Naive thymus-derived CD4-positive, alpha-beta T cell (primary cell): ENCODE data around the gene MRPL4. TPM values are rescaled to one million over a fixed set of nuclear protein-coding genes. Genes with fewer than 3 reads are reported as not detected.

Source experiments
- ATAC-seq: fragments of 150-1000 bp; cut with Tn5 transposase; 2 replicates; pipeline ENCODE4 v1.10.0; 2021; ENCODE audit warnings: mild to moderate bottlenecking, moderate library complexity
- CTCF ChIA-PET: fragments of 350-600 bp; sonication (Branson Sonifier 250); formaldehyde crosslinking; loops from one replicate; lab custom pipeline; 2021; ENCODE audit warnings: antibody characterized with exemption; lab: Charles Lee
- POLR2A ChIA-PET: fragments of 350-600 bp; sonication (Branson Sonifier 250); formaldehyde crosslinking; loops from one replicate; lab custom pipeline; 2021; ENCODE audit warnings: antibody characterized with exemption, inconsistent platforms; lab: Charles Lee
- DNase-seq, 9 donors: peaks; one replicate each; pipeline versions ENCODE4 v3.0.0 to v3.0.0-alpha.2; 2020 to 2022; ENCODE audit warnings: mixed read lengths in 1 of 9
- H3K27ac ChIP-seq: one replicate; pipeline ENCODE4 v1.7.0; 2013; ENCODE audit warnings: mild to moderate bottlenecking, low read depth, low read length, moderate library complexity
- H3K27me3 ChIP-seq, 2 donors: one replicate each; pipeline ENCODE4 v1.7.0; 2013; ENCODE audit warnings: low read length in 2 of 2, mild to moderate bottlenecking in 2 of 2, moderate library complexity in 2 of 2; ENCODE audit not compliant: control insufficient read depth in 2 of 2, insufficient read depth in 2 of 2
- H3K36me3 ChIP-seq, 3 experiments: 1 replicate in 2 of 3; 2 replicates in 1 of 3; pipeline ENCODE4 v1.7.0; 2013; ENCODE audit warnings: low read length in 3 of 3, mild to moderate bottlenecking in 3 of 3, moderate library complexity in 1 of 3; ENCODE audit not compliant: insufficient read depth in 3 of 3, control insufficient read depth in 2 of 3
- H3K4me1 ChIP-seq, 2 donors: one replicate each; pipeline ENCODE4 v1.7.0; 2013; ENCODE audit warnings: low read length in 2 of 2, mild to moderate bottlenecking in 2 of 2, moderate library complexity in 1 of 2; ENCODE audit not compliant: control insufficient read depth in 2 of 2, insufficient read depth in 2 of 2
- H3K4me3 ChIP-seq: 2 replicates; pipeline ENCODE4 v1.7.0; 2013; ENCODE audit warnings: mild to moderate bottlenecking, low read length
- H3K9me3 ChIP-seq, 3 experiments: 1 replicate in 2 of 3; 2 replicates in 1 of 3; pipeline ENCODE4 v1.7.0; 2013; ENCODE audit warnings: low read length in 3 of 3; ENCODE audit not compliant: control insufficient read depth in 2 of 3
- H3K27ac Mint-ChIP-seq, 9 donors: one replicate each; pipeline ENCODE4 v1.8.0; 2020 to 2022; ENCODE audit warnings: mixed read lengths in 9 of 9, mild to moderate bottlenecking in 8 of 9, moderate library complexity in 5 of 9, inconsistent platforms in 2 of 9
- H3K27me3 Mint-ChIP-seq, 5 donors: one replicate each; pipeline ENCODE4 v1.8.0; 2021 to 2022; ENCODE audit warnings: mixed read lengths in 5 of 5, mild to moderate bottlenecking in 1 of 5
- H3K36me3 Mint-ChIP-seq, 5 donors: one replicate each; pipeline ENCODE4 v1.8.0; 2020 to 2022; ENCODE audit warnings: mixed read lengths in 5 of 5, mild to moderate bottlenecking in 3 of 5, inconsistent platforms in 1 of 5
- H3K4me1 Mint-ChIP-seq, 7 donors: one replicate each; pipeline ENCODE4 v1.8.0; 2020 to 2022; ENCODE audit warnings: mixed read lengths in 7 of 7, mild to moderate bottlenecking in 3 of 7, inconsistent platforms in 1 of 7
- H3K4me3 Mint-ChIP-seq, 10 donors: one replicate each; pipeline ENCODE4 v1.8.0; 2020 to 2022; ENCODE audit warnings: mild to moderate bottlenecking in 10 of 10, mixed read lengths in 10 of 10, moderate library complexity in 6 of 10, inconsistent platforms in 2 of 10
- H3K9me3 Mint-ChIP-seq, 11 donors: one replicate each; pipeline ENCODE4 v1.8.0; 2020 to 2022; ENCODE audit warnings: mixed read lengths in 11 of 11, mild to moderate bottlenecking in 4 of 11, inconsistent platforms in 1 of 11, moderate library complexity in 1 of 11
- intact Hi-C, 2 donors: fragments of 100-400 bp; cut with micrococcal nuclease; formaldehyde crosslinking; loops; one replicate each; pipeline ENCODE4 v1.15.1; 2023
- polyA plus RNA-seq, 2 donors: library from polyadenylated mRNA; unstranded; fragments of 300-500 nt; fragmentation: Illumina TruSeq; gene quantifications; one replicate each; pipeline ENCODE4 v1.2.3, GENCODE V29; 2021
- total RNA-seq, 6 experiments: library from RNA in 5 of 6; stranded (reverse) in 5 of 6; gene quantifications; 1 replicate in 5 of 6; 2 replicates in 1 of 6; pipeline ENCODE4 v1.2.3 and lab custom pipeline; 2021 to 2026

The MRPL4 gene
- 10 to 100 TPM; 36.8 to 70.5 (median 43.0) TPM for total RNA-seq
- polyA plus RNA-seq: 10 to 100 TPM; 24.9 to 34.1 TPM
- total RNA-seq (lab: John Stamatoyannopoulos, UW): 18.2 reads per million, percentile 48 among the genes with 10 or more reads in this experiment

DNA sequence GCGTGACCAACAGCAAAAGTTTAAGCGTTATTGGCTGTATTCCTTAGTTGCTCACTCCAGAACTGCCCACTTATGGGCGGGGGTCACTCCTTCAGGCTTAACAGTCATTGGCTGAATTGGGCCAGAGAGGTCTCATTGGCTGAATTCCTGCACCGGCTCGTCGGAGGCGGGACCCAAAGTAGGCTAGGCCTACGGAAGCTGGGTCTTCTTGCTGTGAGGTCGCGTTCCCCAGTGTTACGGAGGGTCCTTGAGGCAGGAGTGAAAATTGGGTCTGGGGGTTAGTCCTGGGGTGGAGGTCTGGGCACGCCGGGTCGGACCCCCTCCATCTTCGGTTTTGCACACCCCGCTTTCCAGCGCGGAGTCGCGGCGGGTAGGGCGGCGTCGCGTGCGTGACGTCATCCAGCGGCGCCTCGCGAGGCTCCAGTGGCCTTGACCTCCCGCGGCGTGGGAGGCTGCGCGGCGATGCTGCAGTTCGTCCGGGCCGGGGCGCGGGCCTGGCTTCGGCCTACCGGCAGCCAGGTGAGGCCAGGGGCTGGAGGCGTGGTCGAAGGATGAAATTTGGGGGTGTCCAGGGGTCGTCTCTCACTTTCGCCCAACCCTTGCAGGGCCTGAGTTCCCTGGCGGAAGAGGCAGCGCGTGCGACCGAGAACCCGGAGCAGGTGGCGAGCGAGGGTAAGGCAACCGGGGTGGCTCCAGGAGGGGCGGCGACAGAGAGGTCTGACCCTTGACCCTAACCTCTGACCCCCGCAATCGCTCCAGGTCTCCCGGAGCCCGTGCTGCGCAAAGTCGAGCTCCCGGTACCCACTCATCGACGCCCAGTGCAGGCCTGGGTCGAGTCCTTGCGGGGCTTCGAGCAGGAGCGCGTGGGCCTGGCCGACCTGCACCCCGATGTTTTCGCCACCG, at the start of gene MRPL4:
TSS of gene MRPL4 (plus strand) at position 423 of the 903 bp plus-strand sequence. CDS start at position 463, 40 bp downstream.
- Mint-ChIP-seq H3K36me3 (peaks cover 7 to 26% (median 16%) of the 10 kb centered on the region in 5 donors), H3K9me3 (peaks cover 0 to 5% (median 0%) of the 10 kb centered on the region in 11 donors), H3K27me3 (no peaks in the 10 kb centered on the region), H3K27ac (peak within 1 kb of the TSS; percentile 92 to 99 (median 97)), H3K4me3 (peak within 1 kb of the TSS; percentile 93 to 100 (median 98)), H3K4me1 (peaks cover 6 to 33% (median 24%) of the 10 kb centered on the region in 7 donors)
- intact Hi-C loops: loop anchor here (1.0 to 10.0 kb wide), 13 partner anchors 35 to 619 kb away; partner anchors contain the start of genes DNMT1 (in 2 of the 2), CARM1 (in 1 of the 2), DNM2 (in 1 of the 2) and EIF3G (in 1 of the 2)
- ATAC-seq (peak; percentile 98), DNase-seq (peak; percentile 82 to 98 (median 96))
- no peaks in the 10 kb centered on the region for H3K9me3 ChIP-seq
- ChIA-PET POLR2A (interaction anchor here (1.0 to 1.9 kb wide), 4 partner anchors 16 to 152 kb away, joined by 3 to 6 read pairs (median 5); partner anchors contain the start of gene ICAM1), CTCF (interaction anchor here (0.7 to 4.8 kb wide), 4 partner anchors 17 to 136 kb away, joined by 3 to 52 read pairs (median 24); no protein-coding TSS in a partner anchor)
- peak within 1 kb of the TSS; percentile 90 for H3K4me3 ChIP-seq
- peak within 1 kb of the TSS; percentile 78 for H3K27ac ChIP-seq
- peaks cover 6 to 12% of the 10 kb centered on the region in 2 donors for H3K4me1 ChIP-seq
- peaks cover 0 to 30% (median 0%) of the 10 kb centered on the region in 3 experiments for H3K36me3 ChIP-seq
- no peaks in the 10 kb centered on the region for H3K27me3 ChIP-seq

- ChIA-PET POLR2A (no interaction called here), CTCF (no interaction called here)
- Mint-ChIP-seq H3K4me3 (no peak overlapping the region), H3K27me3 (no peaks in the 10 kb centered on the region), H3K27ac (no peak overlapping the region), H3K4me1 (peaks cover 3 to 17% (median 5%) of the 10 kb centered on the region in 7 donors), H3K36me3 (peaks cover 0 to 8% (median 3%) of the 10 kb centered on the region in 5 donors), H3K9me3 (peaks cover 0 to 8% (median 0%) of the 10 kb centered on the region in 11 donors)
- no peak overlapping the region for H3K4me3 ChIP-seq
- ATAC-seq: no peak
- H3K27me3 ChIP-seq: no peaks in the 10 kb centered on the region
- no peaks in the 10 kb centered on the region for H3K36me3 ChIP-seq
- peaks cover 0 to 8% (median 0%) of the 10 kb centered on the region in 3 experiments for H3K9me3 ChIP-seq
- no peak for DNase-seq
- no peak overlapping the region for H3K27ac ChIP-seq
- H3K4me1 ChIP-seq: no peaks in the 10 kb centered on the region
- intact Hi-C loops: no loop called here
These were observed 48.3 kb upstream of the MRPL4 start for GRCh38 chr19:10203686-10204085.

GRCh38 chr19:10205636-10206035, 46.4 kb upstream of the MRPL4 start:
- Mint-ChIP-seq H3K27me3 (no peaks in the 10 kb centered on the region), H3K36me3 (peaks cover 0 to 8% (median 3%) of the 10 kb centered on the region in 5 donors), H3K4me1 (peaks cover 0 to 8% (median 0%) of the 10 kb centered on the region in 7 donors), H3K4me3 (no peak overlapping the region), H3K9me3 (peaks cover 0 to 8% (median 0%) of the 10 kb centered on the region in 11 donors), H3K27ac (no peak overlapping the region)
- H3K27ac ChIP-seq: no peak overlapping the region
- no peaks in the 10 kb centered on the region for H3K27me3 ChIP-seq
- intact Hi-C loops: no loop called here
- H3K36me3 ChIP-seq: no peaks in the 10 kb centered on the region
- H3K4me3 ChIP-seq: no peak overlapping the region
- ATAC-seq (no peak), DNase-seq (no peak)
- CTCF ChIA-PET: no interaction called here
- POLR2A ChIA-PET: no interaction called here
- peaks cover 0 to 8% (median 0%) of the 10 kb centered on the region in 3 experiments for H3K9me3 ChIP-seq
- H3K4me1 ChIP-seq: no peaks in the 10 kb centered on the region

GRCh38 chr19:10206226-10206885, 45.7 kb upstream of the MRPL4 start:
- H3K36me3 Mint-ChIP-seq: peaks cover 0 to 8% (median 3%) of the 10 kb centered on the region in 5 donors
- peaks cover 0 to 8% (median 0%) of the 10 kb centered on the region in 3 experiments for H3K9me3 ChIP-seq
- no peak overlapping the region for H3K27ac ChIP-seq
- H3K4me3 Mint-ChIP-seq: no peak overlapping the region
- H3K27ac Mint-ChIP-seq: peak overlapping the region in 1 of 9 donors; percentile 14
- no peaks in the 10 kb centered on the region for H3K27me3 ChIP-seq
- no peak for DNase-seq
- peaks cover 0 to 8% (median 0%) of the 10 kb centered on the region in 7 donors for H3K4me1 Mint-ChIP-seq
- no peak for ATAC-seq
- H3K4me3 ChIP-seq: no peak overlapping the region
- H3K27me3 Mint-ChIP-seq: no peaks in the 10 kb centered on the region
- ChIA-PET POLR2A (no interaction called here), CTCF (interaction anchor here (1.1 kb wide), 1 partner anchor 29 kb away, joined by 3 read pairs; no protein-coding TSS in a partner anchor)
- H3K36me3 ChIP-seq: no peaks in the 10 kb centered on the region
- no peaks in the 10 kb centered on the region for H3K4me1 ChIP-seq
- intact Hi-C loops: no loop called here
- H3K9me3 Mint-ChIP-seq: peaks cover 0 to 8% (median 0%) of the 10 kb centered on the region in 11 donors

DNA sequence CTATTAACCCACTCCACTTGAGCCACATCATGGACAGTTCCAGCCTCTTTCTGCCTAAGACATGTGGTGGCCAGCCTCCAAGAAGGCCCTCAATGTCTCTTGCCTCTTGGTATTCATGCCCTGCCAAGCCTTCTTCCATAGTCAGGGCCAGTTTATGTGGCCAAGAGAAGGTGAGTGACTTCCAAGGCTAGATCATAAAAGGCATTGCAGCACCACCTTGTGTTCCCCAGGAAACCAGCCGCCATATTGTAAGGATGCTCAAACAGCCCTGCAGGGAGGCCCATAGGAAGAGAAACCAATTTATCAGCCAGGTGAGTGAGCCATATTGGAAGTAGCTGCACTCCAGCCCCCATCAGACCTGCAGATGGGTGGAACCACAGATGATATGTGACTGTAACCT, 45.0 kb upstream of the MRPL4 start:
- no peak overlapping the region for H3K4me3 Mint-ChIP-seq
- CTCF ChIA-PET: interaction anchor here (1.1 kb wide), 1 partner anchor 29 kb away, joined by 3 read pairs; no protein-coding TSS in a partner anchor

DNA sequence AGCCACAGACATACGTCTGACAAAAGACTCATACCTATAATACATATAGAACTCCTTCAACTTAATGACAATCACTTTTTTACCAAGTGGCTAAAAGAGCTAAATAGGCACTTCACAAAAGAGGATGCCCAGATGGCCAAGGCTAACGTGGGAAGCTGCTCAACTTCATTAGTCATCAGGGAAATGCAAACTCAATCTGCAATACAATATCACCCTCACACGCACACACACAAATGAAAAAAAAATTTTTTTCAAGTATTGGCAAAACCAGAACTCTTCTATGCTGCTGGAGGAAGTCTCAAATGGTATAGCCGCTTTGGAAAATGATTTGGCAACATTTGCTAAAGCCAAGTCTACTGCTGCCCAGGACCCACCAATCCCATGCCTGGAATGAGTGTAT, 42.7 kb upstream of the MRPL4 start:
- Mint-ChIP-seq H3K4me1 (peaks cover 0 to 8% (median 0%) of the 10 kb centered on the region in 7 donors), H3K27ac (no peak overlapping the region), H3K4me3 (no peak overlapping the region), H3K9me3 (peaks cover 0 to 8% (median 0%) of the 10 kb centered on the region in 11 donors), H3K27me3 (no peaks in the 10 kb centered on the region), H3K36me3 (peaks cover 0 to 8% (median 3%) of the 10 kb centered on the region in 5 donors)
- intact Hi-C loops: no loop called here
- H3K9me3 ChIP-seq: peaks cover 0 to 8% (median 0%) of the 10 kb centered on the region in 3 experiments
- ChIA-PET POLR2A (interaction anchor here (0.6 kb wide), 1 partner anchor 9 kb away, joined by 3 read pairs; no protein-coding TSS in a partner anchor), CTCF (no interaction called here)
- no peak overlapping the region for H3K4me3 ChIP-seq
- no peaks in the 10 kb centered on the region for H3K36me3 ChIP-seq
- H3K4me1 ChIP-seq: no peaks in the 10 kb centered on the region
- no peak overlapping the region for H3K27ac ChIP-seq
- ATAC-seq (peak; percentile 44), DNase-seq (no peak)
- H3K27me3 ChIP-seq: no peaks in the 10 kb centered on the region

More for the DNA sequence above, 45.0 kb upstream of the MRPL4 start:
- peak overlapping the region in 1 of 9 donors; percentile 14 for H3K27ac Mint-ChIP-seq
- intact Hi-C loops: no loop called here
- POLR2A ChIA-PET: no interaction called here
- H3K27me3 Mint-ChIP-seq: no peaks in the 10 kb centered on the region
- peaks cover 0 to 8% (median 0%) of the 10 kb centered on the region in 11 donors for H3K9me3 Mint-ChIP-seq
- DNase-seq (no peak), ATAC-seq (no peak)
- H3K4me1 ChIP-seq: no peaks in the 10 kb centered on the region
- H3K4me3 ChIP-seq: no peak overlapping the region
- H3K36me3 ChIP-seq: no peaks in the 10 kb centered on the region
- no peaks in the 10 kb centered on the region for H3K27me3 ChIP-seq
- H3K27ac ChIP-seq: no peak overlapping the region
- H3K9me3 ChIP-seq: peaks cover 0 to 8% (median 0%) of the 10 kb centered on the region in 3 experiments
- H3K4me1 Mint-ChIP-seq: peaks cover 0 to 8% (median 0%) of the 10 kb centered on the region in 7 donors
- H3K36me3 Mint-ChIP-seq: peaks cover 0 to 8% (median 3%) of the 10 kb centered on the region in 5 donors
